Measurements from ENCODE around the gene NPHP4. TPM values are rescaled to one million over a fixed set of nuclear protein-coding genes. Genes with fewer than 3 reads are reported as not detected.

NPHP4 gene
- total RNA-seq, 2 experiments from 2014 or later: 13.4 to 24.2 TPM

DNA sequence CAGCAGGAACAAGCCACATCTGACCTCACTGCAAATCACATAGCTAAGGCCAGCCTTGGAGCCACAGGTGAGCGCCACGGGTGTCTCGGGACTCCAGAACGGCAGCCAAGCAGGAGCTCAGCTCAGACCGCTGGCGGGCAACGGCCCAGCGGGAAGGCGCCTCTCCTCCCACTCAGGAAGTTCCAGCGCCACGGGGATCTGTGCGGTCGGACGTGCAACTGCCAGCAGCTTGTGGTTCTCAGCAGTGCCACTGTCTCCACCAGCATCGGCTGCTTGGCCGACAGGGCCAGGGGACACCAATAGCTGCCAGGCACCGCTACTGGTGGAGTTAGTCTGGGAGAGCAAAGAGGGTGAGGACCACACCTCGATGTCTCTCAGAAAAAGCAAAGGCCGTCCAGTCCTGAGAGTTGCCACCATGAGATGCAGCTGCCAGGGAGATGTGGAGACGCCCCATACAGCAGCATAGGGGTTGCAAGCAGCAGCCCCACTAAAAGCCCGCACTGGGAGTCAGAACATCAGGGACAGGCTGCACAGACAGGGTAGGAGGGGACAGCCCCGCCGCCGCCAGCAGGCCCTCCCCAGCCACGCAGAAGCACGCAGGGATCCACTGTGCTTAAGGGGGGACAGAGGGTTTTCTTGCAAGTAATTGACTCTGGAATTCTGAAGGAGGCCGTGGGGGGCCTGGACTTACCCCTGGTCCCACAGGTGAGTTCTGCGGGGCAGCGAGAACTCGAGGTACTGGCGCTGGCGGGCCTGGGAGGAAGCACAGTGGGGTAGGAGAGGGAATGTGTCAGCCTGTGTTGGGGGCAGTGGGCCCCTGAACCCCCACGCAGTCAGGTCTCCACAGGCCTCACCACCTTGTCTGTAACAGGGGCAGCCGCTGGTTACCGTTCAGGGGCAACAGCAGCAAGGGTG is 83.5 kb downstream of the NPHP4 start:
- Histone ChIP-seq H3K9me3 (ENCODE audit: low read length) (no peaks in the 10 kb centered on the region), H2AFZ (ENCODE audit: low read length) (no peak overlapping the region), H3K4me3 (ENCODE audit: low read depth, low read length, poor library complexity, severe bottlenecking) (no peak overlapping the region), H3K36me3 (ENCODE audit: insufficient read depth, low read length) (no peaks in the 10 kb centered on the region), H3K27ac (ENCODE audit: low read depth, low read length, poor library complexity, severe bottlenecking) (no peak overlapping the region), H3K9me2 (ENCODE audit: insufficient read depth, low read length) (no peaks in the 10 kb centered on the region), H3K4me1 (ENCODE audit: insufficient read depth, low read length, poor library complexity, severe bottlenecking) (no peaks in the 10 kb centered on the region), H3K79me2 (ENCODE audit: insufficient read depth, low read depth, low read length) (no peaks in the 10 kb centered on the region), H3K4me2 (ENCODE audit: low read length) (no peak overlapping the region), H4K20me1 (ENCODE audit: insufficient read depth, low read length) (no peaks in the 10 kb centered on the region)
- TF ChIP-seq CTCF (conservative IDR thresholded peaks at IDR 0.05; ENCODE audit: low read length) (no peak), EZH2phosphoT487 (IDR thresholded peaks at IDR 0.05; ENCODE audit: borderline replicate concordance, low read depth, low read length) (no peak)
- ChIA-PET POLR2A (no interaction called here), CTCF (ENCODE audit: unreplicated experiment) (no interaction called here)
- intact Hi-C loops (cut with micrococcal nuclease; ENCODE audit: unreplicated experiment): no loop called here
- no TSS peak for BruUV-seq (replicated peaks)
- DNase-seq (ENCODE audit: low spot score): no peak

- H3K9me2 ChIP-seq (ENCODE audit: insufficient read depth, low read length): no peaks in the 10 kb centered on the region
- no peak overlapping the region for H3K4me3 ChIP-seq (ENCODE audit: low read depth, low read length, poor library complexity, severe bottlenecking)
- no peaks in the 10 kb centered on the region for H3K79me2 ChIP-seq (ENCODE audit: insufficient read depth, low read depth, low read length)
- no peaks in the 10 kb centered on the region for H3K36me3 ChIP-seq (ENCODE audit: insufficient read depth, low read length)
- H2AFZ ChIP-seq (ENCODE audit: low read length): no peak overlapping the region
- no peaks in the 10 kb centered on the region for H3K9me3 ChIP-seq (ENCODE audit: low read length)
- H4K20me1 ChIP-seq (ENCODE audit: insufficient read depth, low read length): no peaks in the 10 kb centered on the region
- H3K4me2 ChIP-seq (ENCODE audit: low read length): no peak overlapping the region
- no peak overlapping the region for H3K27ac ChIP-seq (ENCODE audit: low read depth, low read length, poor library complexity, severe bottlenecking)
- BruUV-seq (replicated peaks): no TSS peak
- POLR2A ChIA-PET: no interaction called here
- TF ChIP-seq EZH2phosphoT487 (IDR thresholded peaks at IDR 0.05; ENCODE audit: borderline replicate concordance, low read depth, low read length): no peak
- TF ChIP-seq CTCF (conservative IDR thresholded peaks at IDR 0.05; ENCODE audit: low read length): no peak
- DNase-seq (ENCODE audit: low spot score): no peak
- H3K4me1 ChIP-seq (ENCODE audit: insufficient read depth, low read length, poor library complexity, severe bottlenecking): no peaks in the 10 kb centered on the region
- CTCF ChIA-PET (ENCODE audit: unreplicated experiment): no interaction called here
- intact Hi-C loops (cut with micrococcal nuclease; ENCODE audit: unreplicated experiment): no loop called here
These were observed 84.3 kb downstream of the NPHP4 start for GRCh38 chr1:5907966-5908365.

GRCh38 chr1:5907386-5907785 is 84.8 kb downstream of the NPHP4 start:
- H3K79me2 ChIP-seq (ENCODE audit: insufficient read depth, low read depth, low read length): no peaks in the 10 kb centered on the region
- intact Hi-C loops (cut with micrococcal nuclease; ENCODE audit: unreplicated experiment): no loop called here
- ChIA-PET POLR2A (no interaction called here), CTCF (ENCODE audit: unreplicated experiment) (no interaction called here)
- DNase-seq (ENCODE audit: low spot score): no peak
- no peak overlapping the region for H3K4me3 ChIP-seq (ENCODE audit: low read depth, low read length, poor library complexity, severe bottlenecking)
- no peak for TF ChIP-seq CTCF (conservative IDR thresholded peaks at IDR 0.05; ENCODE audit: low read length)
- no peak for TF ChIP-seq EZH2phosphoT487 (IDR thresholded peaks at IDR 0.05; ENCODE audit: borderline replicate concordance, low read depth, low read length)
- BruUV-seq (replicated peaks): no TSS peak
- no peak overlapping the region for H3K4me2 ChIP-seq (ENCODE audit: low read length)
- no peak overlapping the region for H3K27ac ChIP-seq (ENCODE audit: low read depth, low read length, poor library complexity, severe bottlenecking)
- no peaks in the 10 kb centered on the region for H3K36me3 ChIP-seq (ENCODE audit: insufficient read depth, low read length)
- no peaks in the 10 kb centered on the region for H3K9me3 ChIP-seq (ENCODE audit: low read length)
- no peaks in the 10 kb centered on the region for H3K9me2 ChIP-seq (ENCODE audit: insufficient read depth, low read length)
- H4K20me1 ChIP-seq (ENCODE audit: insufficient read depth, low read length): no peaks in the 10 kb centered on the region
- H2AFZ ChIP-seq (ENCODE audit: low read length): no peak overlapping the region
- peaks cover under 1% of the 10 kb centered on the region for H3K4me1 ChIP-seq (ENCODE audit: insufficient read depth, low read length, poor library complexity, severe bottlenecking)
